Measurements from ENCODE around the gene MARK3. TPM values are rescaled to one million over a fixed set of nuclear protein-coding genes. Genes with fewer than 3 reads are reported as not detected.
"Not testable (repeated sequence)": the region's sequence is repeated elsewhere in the genome, so short reads cannot be mapped to it uniquely, and the experiment has no call there.

The MARK3 gene
- total RNA-seq, 1 donor from 2014 or later, result 72.3 TPM

- not testable (repeated sequence) for DNase-seq (ENCODE audit: low spot score)
These were observed 140.4 kb downstream of the MARK3 start for GRCh38 chr14:103525430-103526246.

- DNase-seq (ENCODE audit: low spot score), result no peak
These were observed 141.2 kb downstream of the MARK3 start for GRCh38 chr14:103526247-103526913.

- DNase-seq (ENCODE audit: low spot score), result no peak
These were observed 141.7 kb downstream of the MARK3 start for GRCh38 chr14:103526914-103527248.

- no peak for DNase-seq (ENCODE audit: low spot score)
These were observed 142.4 kb downstream of the MARK3 start for GRCh38 chr14:103527408-103528145.

- DNase-seq (ENCODE audit: low spot score), result no peak
These were observed 143.0 kb downstream of the MARK3 start for GRCh38 chr14:103528146-103528586.

DNA sequence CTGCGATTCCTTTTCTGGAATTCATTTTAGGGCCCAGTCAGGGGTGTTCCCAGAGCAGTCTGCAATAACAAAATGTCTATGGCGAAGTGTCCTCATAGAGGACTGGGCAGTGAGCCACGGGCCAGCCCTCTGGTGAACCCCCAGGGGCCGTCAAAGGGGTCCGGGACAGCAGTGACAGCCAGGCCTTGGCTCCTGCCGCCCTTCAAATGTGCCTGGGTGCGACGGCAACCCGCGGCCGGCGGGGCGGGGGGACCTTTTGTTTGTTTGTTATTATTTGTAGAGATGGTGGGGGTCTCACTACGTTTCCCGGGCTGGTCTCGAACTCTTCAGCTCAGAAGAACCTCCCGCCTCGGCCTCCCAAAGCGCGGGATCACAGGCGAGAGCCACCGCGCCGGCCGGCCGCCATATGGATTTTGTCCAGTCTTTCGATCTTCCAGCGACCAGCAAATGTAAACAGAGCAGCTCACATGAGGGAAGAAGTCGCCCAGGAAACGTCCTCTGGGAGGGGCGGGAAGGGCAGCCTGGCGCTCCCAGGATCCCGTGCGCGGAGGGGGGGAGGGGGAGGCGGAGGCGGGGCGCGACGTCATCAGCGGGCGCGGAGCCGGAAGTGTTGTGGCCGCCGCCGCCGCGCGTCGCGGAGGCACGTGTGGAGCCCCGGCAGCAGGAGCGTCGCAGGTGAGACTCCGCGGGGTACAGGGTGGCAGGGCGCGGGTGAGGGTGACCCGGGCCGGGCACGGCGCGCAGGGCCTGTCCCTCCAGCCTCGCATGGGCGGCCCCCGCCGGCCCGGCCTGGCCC is 143.6 kb downstream of the MARK3 start, which contains the start of gene TRMT61A:
Gene TRMT61A, plus strand, starts transcription at position 610 of the 796 bp plus-strand sequence. CDS start 783 bp downstream, outside the sequence.
- peak; percentile 92 for DNase-seq (ENCODE audit: low spot score)

DNA sequence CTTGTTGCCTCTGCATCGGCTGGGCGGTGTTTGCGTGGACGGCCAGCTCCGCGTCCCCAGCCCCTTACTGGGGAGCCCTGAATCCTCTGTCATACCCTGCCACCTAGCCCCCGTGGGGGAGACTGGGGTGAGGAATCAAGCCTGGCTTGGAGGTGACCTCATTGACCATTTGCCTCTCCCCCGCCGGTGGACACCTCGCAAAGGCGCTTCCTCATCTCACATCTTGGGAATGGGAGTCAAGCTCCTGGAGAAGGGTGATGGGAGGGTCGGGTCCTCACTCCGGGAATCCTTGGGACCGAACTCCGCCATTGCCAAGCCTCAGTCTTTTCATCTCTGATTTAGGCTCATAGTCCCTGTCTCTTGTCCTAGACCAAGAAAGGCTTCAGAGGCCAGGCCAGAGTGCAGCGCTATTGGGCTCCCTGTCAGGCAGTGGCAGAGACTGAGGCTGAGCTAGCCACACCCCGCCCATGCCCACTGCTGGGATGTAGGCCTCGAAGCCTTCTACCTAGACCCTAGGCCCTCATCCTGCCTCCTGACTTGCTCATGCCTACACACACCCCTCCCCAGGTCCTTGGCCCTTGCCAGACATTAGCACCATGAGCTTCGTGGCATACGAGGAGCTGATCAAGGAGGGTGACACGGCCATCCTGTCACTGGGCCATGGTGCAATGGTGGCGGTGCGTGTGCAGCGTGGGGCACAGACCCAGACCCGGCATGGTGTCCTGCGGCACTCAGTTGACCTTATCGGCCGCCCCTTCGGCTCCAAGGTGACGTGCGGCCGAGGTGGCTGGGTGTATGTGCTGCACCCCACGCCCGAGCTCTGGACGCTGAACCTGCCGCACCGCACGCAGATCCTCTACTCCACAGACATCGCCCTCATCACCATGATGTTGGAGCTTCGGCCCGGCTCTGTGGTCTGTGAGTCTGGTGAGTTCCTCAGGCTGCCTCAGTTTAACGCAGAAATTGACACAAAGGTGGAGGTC is 144.5 kb downstream of the MARK3 start:
- DNase-seq (ENCODE audit: low spot score), result no peak

DNA sequence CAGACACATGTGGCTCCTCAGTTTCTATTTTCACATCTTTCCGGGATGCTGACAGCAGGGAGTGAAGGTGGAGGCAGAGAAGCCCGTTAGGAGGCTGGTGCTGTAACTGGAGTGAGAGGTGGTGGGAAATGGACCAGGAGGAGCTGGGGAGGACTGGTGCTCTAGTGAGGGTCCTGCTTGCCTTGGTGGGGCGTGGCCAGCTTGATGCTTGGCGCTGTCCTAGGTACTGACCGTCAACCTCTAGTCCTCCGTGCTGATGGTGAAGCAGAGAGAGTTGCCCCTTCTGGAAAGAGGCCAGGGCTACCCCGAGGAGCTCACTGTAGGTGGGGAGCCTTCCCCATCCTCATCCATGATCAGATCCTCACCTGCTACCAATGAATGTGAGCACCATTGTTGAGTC is 145.2 kb downstream of the MARK3 start:
- no peak for DNase-seq (ENCODE audit: low spot score)

DNA sequence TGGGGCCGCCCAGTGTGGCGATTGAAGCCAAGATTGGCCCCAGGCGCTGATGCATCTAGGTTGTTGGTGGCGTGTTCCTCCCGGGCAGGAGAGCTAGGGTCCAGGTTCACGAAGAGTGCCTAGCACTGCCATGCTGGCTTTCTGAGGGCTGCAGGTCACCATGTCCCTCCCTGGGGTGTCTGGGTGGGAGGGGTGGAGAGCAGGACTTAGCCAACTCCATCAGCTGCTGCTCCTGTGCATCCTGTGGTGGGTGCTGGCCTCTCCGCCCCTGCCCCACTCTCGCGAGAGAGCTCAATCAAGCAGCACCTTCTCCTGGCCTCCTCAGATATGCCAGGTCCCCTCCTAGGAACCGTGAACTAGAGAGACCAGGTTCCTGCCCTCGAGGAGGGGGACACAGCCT is 145.6 kb downstream of the MARK3 start:
- DNase-seq (ENCODE audit: low spot score), result no peak

- no peak for DNase-seq (ENCODE audit: low spot score)
These were observed 146.4 kb downstream of the MARK3 start for GRCh38 chr14:103531421-103532215.

GRCh38 chr14:103532216-103533136 is 147.3 kb downstream of the MARK3 start:
- no peak for DNase-seq (ENCODE audit: low spot score)

DNA sequence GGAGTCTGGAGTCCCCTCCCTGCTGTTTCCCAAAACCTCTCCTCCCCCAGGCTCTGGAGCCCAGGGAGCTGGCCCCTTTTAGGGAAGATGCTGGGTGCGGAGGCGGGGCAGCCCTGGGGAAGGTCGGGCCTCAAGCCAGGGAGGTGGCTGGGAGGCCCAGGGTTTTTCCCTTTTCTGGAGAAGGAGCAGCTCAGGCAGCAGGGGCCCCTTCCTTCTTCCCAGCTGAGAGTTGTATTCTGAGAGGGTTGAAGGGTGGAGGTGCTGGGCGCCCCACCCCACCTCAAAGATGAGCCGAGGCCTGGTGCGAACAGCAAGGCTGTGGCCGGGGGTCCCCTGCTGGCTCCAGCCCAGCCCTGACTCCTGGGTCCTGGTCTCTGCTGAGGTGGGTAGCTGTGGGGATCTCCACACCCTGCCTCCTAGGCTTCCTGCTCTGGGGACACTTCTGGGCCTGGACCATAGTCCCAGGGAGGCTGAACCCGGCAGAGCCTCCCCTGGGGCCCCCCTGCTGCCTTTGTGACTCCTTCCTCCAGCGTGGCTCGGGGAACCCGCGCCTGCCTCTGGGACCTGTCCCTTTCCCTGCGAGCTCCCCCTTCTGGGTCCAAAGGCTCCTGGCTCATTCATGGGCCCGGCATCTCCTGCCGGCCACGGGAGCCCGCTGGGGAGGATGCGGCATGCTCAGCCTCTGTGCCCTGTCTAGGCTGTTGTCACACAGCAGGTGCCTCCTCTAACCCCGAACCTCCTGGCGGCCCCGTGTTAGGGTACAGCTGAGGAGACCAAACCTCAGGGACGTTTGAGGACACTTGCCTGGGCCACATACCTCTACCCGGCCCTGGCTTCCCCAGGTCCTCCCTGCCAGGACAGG is 148.2 kb downstream of the MARK3 start:
- DNase-seq (ENCODE audit: low spot score), result no peak

- DNase-seq (ENCODE audit: low spot score), result no peak
These were observed 148.9 kb downstream of the MARK3 start for GRCh38 chr14:103533999-103534575.

DNA sequence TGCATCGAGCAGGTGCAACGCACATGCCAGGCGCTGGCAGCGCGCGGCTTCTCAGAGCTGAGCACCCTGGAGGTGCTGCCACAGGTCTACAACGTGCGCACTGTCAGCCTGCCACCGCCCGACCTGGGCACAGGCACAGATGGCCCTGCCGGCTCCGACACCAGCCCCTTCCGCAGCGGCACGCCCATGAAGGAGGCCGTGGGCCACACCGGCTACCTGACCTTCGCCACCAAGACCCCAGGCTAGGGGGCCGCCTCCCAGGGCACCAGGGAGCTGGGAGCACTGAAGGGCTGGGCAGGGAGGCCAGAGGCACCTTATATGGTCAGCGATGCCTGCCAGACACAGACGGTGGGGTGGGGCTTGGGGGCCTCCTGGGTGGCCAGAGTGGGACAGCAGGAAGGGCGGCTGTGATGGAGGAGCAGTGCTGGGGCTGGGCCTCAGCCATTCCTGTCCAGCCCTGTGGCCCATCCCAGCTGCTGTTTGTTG is 149.4 kb downstream of the MARK3 start:
- DNase-seq (ENCODE audit: low spot score), result no peak

- DNase-seq (ENCODE audit: low spot score), result no peak
These were observed 150.1 kb downstream of the MARK3 start for GRCh38 chr14:103535081-103535890.

All from mucosa of gallbladder (tissue), 1 donor.